Measurements from ENCODE around the gene INPP5D. TPM values are rescaled to one million over a fixed set of nuclear protein-coding genes. Genes with fewer than 3 reads are reported as not detected.

The INPP5D gene
- total RNA-seq, 1 experiment from 2014 or later: 1.7 TPM

DNA sequence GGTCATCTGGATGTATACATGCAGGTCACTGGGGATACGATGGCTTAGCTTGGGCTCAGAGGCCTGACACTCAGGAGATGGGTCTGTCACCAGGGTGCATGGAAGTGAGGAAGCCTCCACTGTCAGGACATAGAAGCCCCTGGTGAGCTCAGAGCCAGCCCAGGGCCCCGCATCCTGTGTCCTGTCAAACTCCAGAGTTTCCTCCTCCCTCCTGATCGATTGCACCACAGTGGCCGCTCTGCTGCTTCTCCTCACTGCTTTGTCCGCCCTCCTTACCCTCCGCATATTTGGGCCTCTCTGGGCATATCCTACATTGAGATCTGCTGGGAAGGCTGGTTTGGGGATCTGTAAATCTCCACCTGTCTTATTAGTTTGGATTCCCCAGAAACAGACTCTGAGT is 153.8 kb downstream of the INPP5D start:
- peak; percentile 21 for DNase-seq
- no peaks in the 10 kb centered on the region for H3K27me3 ChIP-seq (ENCODE audit: control insufficient read depth, insufficient read depth, low read length)

GRCh38 chr2:233217892-233218377 is 157.8 kb downstream of the INPP5D start:
- Histone ChIP-seq H3K27me3 (ENCODE audit: control insufficient read depth, insufficient read depth, low read length) (no peaks in the 10 kb centered on the region), H3K36me3 (replicated peaks; ENCODE audit: control insufficient read depth, insufficient read depth, low read length) (no peaks in the 10 kb centered on the region), H3K4me3 (ENCODE audit: insufficient read depth, low read depth, low read length) (no peak overlapping the region)
- no peak for DNase-seq

More for the DNA sequence above, 153.8 kb downstream of the INPP5D start:
- Histone ChIP-seq H3K36me3 (replicated peaks; ENCODE audit: control insufficient read depth, insufficient read depth, low read length) (no peaks in the 10 kb centered on the region), H3K4me3 (ENCODE audit: insufficient read depth, low read depth, low read length) (no peak overlapping the region)

GRCh38 chr2:233218836-233219235 is 158.7 kb downstream of the INPP5D start:
- Histone ChIP-seq H3K36me3 (replicated peaks; ENCODE audit: control insufficient read depth, insufficient read depth, low read length) (no peaks in the 10 kb centered on the region), H3K27me3 (ENCODE audit: control insufficient read depth, insufficient read depth, low read length) (no peaks in the 10 kb centered on the region), H3K4me3 (ENCODE audit: insufficient read depth, low read depth, low read length) (no peak overlapping the region)
- no peak for DNase-seq

DNA sequence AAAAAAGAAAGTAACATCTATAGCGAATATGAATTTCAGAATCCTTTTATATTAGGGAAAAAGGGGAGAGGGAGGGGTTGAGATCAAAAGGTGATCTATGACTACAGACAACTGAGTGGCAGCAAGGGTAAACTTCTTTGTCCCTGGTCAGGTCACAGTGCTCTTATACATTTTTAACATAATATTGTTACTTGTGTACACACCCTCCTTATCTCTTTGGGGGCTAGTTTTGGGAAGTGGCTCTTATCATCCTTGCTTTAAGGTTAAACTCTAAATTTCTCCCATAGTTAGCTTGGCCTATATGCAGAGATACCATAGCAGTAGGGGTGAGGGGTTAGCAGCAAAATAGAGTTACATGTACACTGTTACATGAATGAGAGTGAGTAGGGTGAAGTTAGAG is 159.7 kb downstream of the INPP5D start:
- H3K4me3 ChIP-seq (ENCODE audit: insufficient read depth, low read depth, low read length): no peak overlapping the region
- H3K36me3 ChIP-seq (replicated peaks; ENCODE audit: control insufficient read depth, insufficient read depth, low read length): no peaks in the 10 kb centered on the region
- no peaks in the 10 kb centered on the region for H3K27me3 ChIP-seq (ENCODE audit: control insufficient read depth, insufficient read depth, low read length)
- DNase-seq: no peak

DNA sequence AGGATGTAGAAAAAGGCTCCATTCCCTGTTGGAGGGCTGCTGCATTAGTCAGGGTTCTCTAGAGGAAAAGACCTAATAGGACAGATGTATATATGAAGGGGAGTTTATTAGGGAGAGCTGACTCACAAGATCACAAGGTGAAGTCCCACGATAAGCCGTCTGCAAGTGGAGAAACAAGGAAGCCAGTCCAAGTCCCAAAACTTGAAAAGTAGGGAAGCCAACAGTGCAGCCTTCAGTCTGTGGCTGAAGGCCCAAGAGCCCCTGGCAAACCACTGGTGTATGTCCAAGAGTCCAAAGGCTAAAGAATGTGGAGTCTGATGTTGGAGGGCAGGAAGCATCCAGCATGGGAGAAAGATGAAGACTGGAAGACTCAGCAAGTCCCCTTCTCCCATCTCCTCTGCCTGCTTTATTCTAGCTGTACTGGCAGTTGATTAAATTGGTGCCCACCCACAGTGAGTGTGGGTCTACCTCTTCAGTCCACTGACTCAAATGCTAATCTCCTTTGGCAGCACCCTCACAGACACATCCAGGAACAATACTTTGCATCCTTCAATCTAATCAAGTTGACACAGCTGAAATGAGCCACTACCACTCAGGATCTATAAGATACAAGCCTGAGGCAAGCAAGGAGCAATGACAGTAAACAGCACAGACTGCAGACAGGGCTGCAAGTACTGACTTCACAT is 161.4 kb downstream of the INPP5D start:
- Histone ChIP-seq H3K36me3 (replicated peaks; ENCODE audit: control insufficient read depth, insufficient read depth, low read length) (no peaks in the 10 kb centered on the region), H3K27me3 (ENCODE audit: control insufficient read depth, insufficient read depth, low read length) (no peaks in the 10 kb centered on the region), H3K4me3 (ENCODE audit: insufficient read depth, low read depth, low read length) (no peak overlapping the region)
- no peak for DNase-seq

GRCh38 chr2:233223059-233223894 is 163.1 kb downstream of the INPP5D start:
- Histone ChIP-seq H3K4me3 (ENCODE audit: insufficient read depth, low read depth, low read length) (no peak overlapping the region), H3K27me3 (ENCODE audit: control insufficient read depth, insufficient read depth, low read length) (no peaks in the 10 kb centered on the region), H3K36me3 (replicated peaks; ENCODE audit: control insufficient read depth, insufficient read depth, low read length) (no peaks in the 10 kb centered on the region)
- no peak for DNase-seq

GRCh38 chr2:233225230-233226068 is 165.3 kb downstream of the INPP5D start:
- Histone ChIP-seq H3K27me3 (ENCODE audit: control insufficient read depth, insufficient read depth, low read length) (no peaks in the 10 kb centered on the region), H3K4me3 (ENCODE audit: insufficient read depth, low read depth, low read length) (no peak overlapping the region), H3K36me3 (replicated peaks; ENCODE audit: control insufficient read depth, insufficient read depth, low read length) (no peaks in the 10 kb centered on the region)
- no peak for DNase-seq

DNA sequence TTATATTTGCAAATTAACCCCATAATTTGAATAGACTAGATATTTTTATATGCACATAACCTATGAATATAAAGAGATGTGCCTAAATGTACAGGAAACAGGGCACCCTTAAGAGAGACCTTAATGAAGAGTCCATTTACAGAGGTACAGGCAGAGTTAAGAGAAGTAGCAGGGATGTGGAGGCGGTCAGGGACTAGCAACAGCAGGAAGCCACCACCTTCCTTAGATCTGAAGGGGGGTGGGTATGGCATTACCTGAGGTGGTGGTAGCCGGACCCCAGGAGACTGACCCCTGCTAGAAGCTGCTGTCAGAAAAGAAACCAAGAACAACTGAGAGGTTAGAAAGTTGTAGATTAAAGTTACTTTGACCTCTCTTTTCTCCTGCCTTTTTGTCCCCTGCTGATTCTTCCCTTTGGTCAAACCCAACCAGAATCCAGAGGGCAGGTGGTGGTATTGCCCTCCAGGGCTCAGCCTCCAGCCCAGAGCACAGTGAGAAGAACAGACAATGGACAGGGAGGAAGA is 166.4 kb downstream of the INPP5D start:
- H3K27me3 ChIP-seq (ENCODE audit: control insufficient read depth, insufficient read depth, low read length): no peaks in the 10 kb centered on the region
- no peak overlapping the region for H3K4me3 ChIP-seq (ENCODE audit: insufficient read depth, low read depth, low read length)
- no peaks in the 10 kb centered on the region for H3K36me3 ChIP-seq (replicated peaks; ENCODE audit: control insufficient read depth, insufficient read depth, low read length)
- no peak for DNase-seq

GRCh38 chr2:233227346-233227978 is 167.3 kb downstream of the INPP5D start:
- no peak overlapping the region for H3K4me3 ChIP-seq (ENCODE audit: insufficient read depth, low read depth, low read length)

DNA sequence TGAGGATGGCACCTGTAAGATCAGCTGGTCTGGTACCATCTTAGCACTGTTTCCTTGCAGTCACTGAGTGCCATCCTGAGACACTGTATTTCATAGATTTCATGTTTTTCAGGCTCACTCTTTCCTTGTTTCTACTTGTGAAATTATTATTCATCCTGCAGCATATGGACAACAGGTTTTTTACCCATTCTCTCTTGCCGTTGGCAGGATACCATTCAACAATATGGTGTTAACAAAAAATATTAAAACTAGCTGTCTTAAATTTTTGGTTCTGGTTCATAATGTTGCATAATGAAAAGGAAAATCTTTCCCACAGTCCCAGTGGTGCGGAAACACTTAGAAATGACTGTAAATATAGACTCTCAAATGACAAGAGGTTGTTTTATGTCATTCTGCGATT is 168.2 kb downstream of the INPP5D start:
- Histone ChIP-seq H3K27me3 (ENCODE audit: control insufficient read depth, insufficient read depth, low read length) (no peaks in the 10 kb centered on the region), H3K4me3 (ENCODE audit: insufficient read depth, low read depth, low read length) (no peak overlapping the region), H3K36me3 (replicated peaks; ENCODE audit: control insufficient read depth, insufficient read depth, low read length) (no peaks in the 10 kb centered on the region)
- DNase-seq: no peak

More at GRCh38 chr2:233227346-233227978, 167.3 kb downstream of the INPP5D start:
- Histone ChIP-seq H3K27me3 (ENCODE audit: control insufficient read depth, insufficient read depth, low read length) (no peaks in the 10 kb centered on the region), H3K36me3 (replicated peaks; ENCODE audit: control insufficient read depth, insufficient read depth, low read length) (no peaks in the 10 kb centered on the region)
- no peak for DNase-seq

- H3K27me3 ChIP-seq (ENCODE audit: control insufficient read depth, insufficient read depth, low read length): no peaks in the 10 kb centered on the region
- H3K4me3 ChIP-seq (ENCODE audit: insufficient read depth, low read depth, low read length): no peak overlapping the region
- no peaks in the 10 kb centered on the region for H3K36me3 ChIP-seq (replicated peaks; ENCODE audit: control insufficient read depth, insufficient read depth, low read length)
- no peak for DNase-seq
These were observed 173.6 kb downstream of the INPP5D start for GRCh38 chr2:233233618-233234230.

DNA sequence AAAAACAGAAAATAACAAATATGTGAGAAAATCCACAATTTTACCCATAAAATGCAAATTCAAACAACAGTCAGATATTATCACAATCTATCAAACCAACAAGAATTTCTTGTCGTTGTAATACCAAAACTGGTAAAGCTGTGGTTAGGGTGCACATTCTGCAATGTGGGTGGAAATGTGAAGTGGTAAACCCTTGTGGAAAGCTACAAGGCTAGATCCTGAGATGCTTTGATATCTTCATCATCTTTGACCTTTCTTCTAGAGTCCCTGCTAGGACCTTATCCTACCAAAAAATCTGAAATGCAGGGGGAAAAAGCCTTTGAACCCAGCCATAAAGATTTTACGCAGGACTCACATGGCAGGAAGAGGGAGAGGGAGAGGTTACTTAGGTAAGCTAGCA is 174.1 kb downstream of the INPP5D start:
- Histone ChIP-seq H3K27me3 (ENCODE audit: control insufficient read depth, insufficient read depth, low read length) (no peaks in the 10 kb centered on the region), H3K36me3 (replicated peaks; ENCODE audit: control insufficient read depth, insufficient read depth, low read length) (no peaks in the 10 kb centered on the region), H3K4me3 (ENCODE audit: insufficient read depth, low read depth, low read length) (no peak overlapping the region)
- DNase-seq: no peak

DNA sequence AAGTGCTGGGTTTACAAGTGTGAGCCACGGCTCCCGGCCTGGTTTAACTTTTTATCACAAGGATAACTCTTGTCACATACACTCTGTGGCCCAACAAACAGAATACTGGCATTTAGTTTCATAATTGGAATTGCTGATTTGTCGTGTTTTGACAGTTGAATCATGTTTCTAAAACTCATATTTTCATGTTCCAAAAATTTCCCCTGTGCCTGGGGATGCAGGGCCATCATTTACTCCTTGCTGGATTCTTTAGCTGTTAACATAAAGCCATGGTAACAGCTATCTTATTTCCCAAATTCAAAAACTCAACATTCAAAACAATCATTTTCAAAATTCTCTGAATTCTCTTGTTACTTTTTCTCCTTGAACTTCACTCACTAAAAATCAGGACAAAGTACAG is 174.9 kb downstream of the INPP5D start:
- H3K36me3 ChIP-seq (replicated peaks; ENCODE audit: control insufficient read depth, insufficient read depth, low read length): no peaks in the 10 kb centered on the region
- H3K4me3 ChIP-seq (ENCODE audit: insufficient read depth, low read depth, low read length): no peak overlapping the region
- no peak for DNase-seq
- H3K27me3 ChIP-seq (ENCODE audit: control insufficient read depth, insufficient read depth, low read length): no peaks in the 10 kb centered on the region

Data from H7 (cell line).